Stomach (tissue), 9 donors: Measurements from ENCODE around the gene SH3GL1. TPM values are rescaled to one million over a fixed set of nuclear protein-coding genes. Genes with fewer than 3 reads are reported as not detected.

Experiments
- DNase-seq, 2 donors: peaks; one replicate each; pipeline versions ENCODE4 v3.0.0 to v3.0.0-alpha.2; 2013 to 2019
- H3K27ac ChIP-seq, 5 donors: fragments of 200-600 bp in 4 of 5; sonication (generic) in 4 of 5; one replicate each; pipeline ENCODE4 v1.5.1; 2013 to 2019; ENCODE audit warnings: mild to moderate bottlenecking in 1 of 5, moderate library complexity in 1 of 5
- H3K27me3 ChIP-seq, 3 donors: fragments of 200-600 bp; sonication (generic); one replicate each; pipeline ENCODE4 v1.5.1; 2017 to 2019; ENCODE audit warnings: mixed run types in 1 of 3
- H3K36me3 ChIP-seq, 4 donors: fragments of 200-600 bp; sonication (generic); 1 replicate in 3 of 4; 2 replicates in 1 of 4; pipeline ENCODE4 v1.5.1; 2016 to 2019
- H3K4me1 ChIP-seq, 4 donors: fragments of 200-600 bp; sonication (generic); one replicate each; pipeline ENCODE4 v1.5.1; 2016 to 2019
- H3K4me3 ChIP-seq, 4 donors: fragments of 200-600 bp; sonication (generic) in 3 of 4; one replicate each; pipeline ENCODE4 v1.5.1; 2016 to 2019; ENCODE audit warnings: mild to moderate bottlenecking in 1 of 4
- H3K9me3 ChIP-seq, 4 donors: fragments of 200-600 bp; sonication (generic); one replicate each; pipeline ENCODE4 v1.5.1; 2016 to 2019
- EP300 ChIP-seq: sonication (generic); formaldehyde crosslinking; IDR thresholded peaks from one replicate; pipeline ENCODE4 v1.6.1; 2017; ENCODE audit warnings: antibody characterized with exemption
- POLR2A ChIP-seq, 4 donors: fragments of 450-650 bp; IDR thresholded peaks; one replicate each; pipeline ENCODE4 v1.6.1; 2016; ENCODE audit warnings: antibody characterized with exemption in 4 of 4, control low read depth in 2 of 4, mild to moderate bottlenecking in 1 of 4, moderate library complexity in 1 of 4
- POLR2AphosphoS5 ChIP-seq, 3 donors: sonication (generic); formaldehyde crosslinking; IDR thresholded peaks; one replicate each; pipeline ENCODE4 v1.6.1; 2016; ENCODE audit warnings: antibody characterized with exemption in 3 of 3
- WGBS, 5 donors: extraction: QIAGEN DNeasy Blood & Tissue Kit in 3 of 5; methylation state at CpG; one replicate each; pipeline versions ENCODE4 v1.1.5 to v1.1.7; 2013 to 2018; 5-methylcytosine and 5-hydroxymethylcytosine counted together
- intact Hi-C: fragments of 100-400 bp; cut with DNase I; formaldehyde crosslinking; loops from one replicate; pipeline ENCODE4 v1.15.1; 2023; ENCODE audit warnings: low total_unique reads
- polyA plus RNA-seq, 3 donors: library from polyadenylated mRNA; stranded (reverse); fragments of 200-250 nt; gene quantifications; one replicate each; pipeline ENCODE4 v1.2.3, GENCODE V29; 2013
- small RNA-seq, 4 donors: library from RNA; depleted of rRNA; stranded (forward); fragments of <200 nt; gene quantifications; one replicate each; pipeline ENCODE3, GENCODE V24; 2016
- total RNA-seq, 5 donors: library from RNA; depleted of rRNA; stranded (reverse); fragments of >200 nt; gene quantifications; one replicate each; pipeline versions ENCODE4 v1.1.0 to v1.2.3, GENCODE V29; 2014 to 2016
- TF ChIP-seq, protein P1 (sequence below), 7 experiments: fragments of 450-650 bp in 4 of 7; fragments of 200-600 bp in 3 of 7; sonication (generic) in 3 of 7; IDR thresholded peaks; one replicate each; pipeline ENCODE4 v1.5.1; 2016 to 2019; ENCODE audit warnings: antibody characterized with exemption in 7 of 7, control low read depth in 2 of 7, mild to moderate bottlenecking in 1 of 7
- donor health status: healthy with polysubstance abuse.
- donor health status: Bipolar disorder and iron deficiency.
- donor health status: healthy.

The SH3GL1 gene
- total and polyA plus RNA-seq, 8 donors, result 14.8 to 111 (median 36.9) TPM

DNA sequence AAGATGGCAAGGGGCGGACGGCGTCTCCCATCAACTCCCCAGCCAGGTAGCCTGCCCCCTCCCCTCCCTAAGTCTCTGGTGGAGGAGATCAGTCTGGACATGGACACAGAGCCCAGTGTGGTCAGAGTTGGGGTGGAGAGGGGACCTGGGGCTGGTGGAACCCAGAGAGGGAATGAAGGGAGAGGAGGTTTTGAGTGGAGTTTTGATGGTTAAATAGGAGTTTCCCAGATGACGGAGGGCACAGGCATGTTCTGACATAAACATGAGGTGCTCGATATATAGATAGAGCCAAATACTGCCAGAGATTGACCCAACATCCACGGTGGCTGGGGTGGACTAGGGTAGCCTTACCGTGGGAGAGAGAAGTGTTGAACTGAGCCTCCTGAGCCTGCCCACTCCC, 81.9 kb downstream of the SH3GL1 start:
- TF ChIP-seq, protein P1, sequence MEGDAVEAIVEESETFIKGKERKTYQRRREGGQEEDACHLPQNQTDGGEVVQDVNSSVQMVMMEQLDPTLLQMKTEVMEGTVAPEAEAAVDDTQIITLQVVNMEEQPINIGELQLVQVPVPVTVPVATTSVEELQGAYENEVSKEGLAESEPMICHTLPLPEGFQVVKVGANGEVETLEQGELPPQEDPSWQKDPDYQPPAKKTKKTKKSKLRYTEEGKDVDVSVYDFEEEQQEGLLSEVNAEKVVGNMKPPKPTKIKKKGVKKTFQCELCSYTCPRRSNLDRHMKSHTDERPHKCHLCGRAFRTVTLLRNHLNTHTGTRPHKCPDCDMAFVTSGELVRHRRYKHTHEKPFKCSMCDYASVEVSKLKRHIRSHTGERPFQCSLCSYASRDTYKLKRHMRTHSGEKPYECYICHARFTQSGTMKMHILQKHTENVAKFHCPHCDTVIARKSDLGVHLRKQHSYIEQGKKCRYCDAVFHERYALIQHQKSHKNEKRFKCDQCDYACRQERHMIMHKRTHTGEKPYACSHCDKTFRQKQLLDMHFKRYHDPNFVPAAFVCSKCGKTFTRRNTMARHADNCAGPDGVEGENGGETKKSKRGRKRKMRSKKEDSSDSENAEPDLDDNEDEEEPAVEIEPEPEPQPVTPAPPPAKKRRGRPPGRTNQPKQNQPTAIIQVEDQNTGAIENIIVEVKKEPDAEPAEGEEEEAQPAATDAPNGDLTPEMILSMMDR (IDR thresholded peaks at IDR 0.05), result no peak
- no peak for TF ChIP-seq POLR2AphosphoS5 (IDR thresholded peaks at IDR 0.05)
- TF ChIP-seq POLR2A (IDR thresholded peaks at IDR 0.05), result no peak
- no peak for TF ChIP-seq EP300
- DNase-seq, result no peak
- intact Hi-C loops, result no loop called here
- Histone ChIP-seq H3K27me3 (peaks cover 0 to 8% (median 0%) of the 10 kb centered on the region in 3 donors), H3K4me3 (no peak overlapping the region), H3K36me3 (no peaks in the 10 kb centered on the region), H3K9me3 (peaks cover 0 to 11% (median 0%) of the 10 kb centered on the region in 4 donors), H3K4me1 (peaks cover 0 to 9% (median 0%) of the 10 kb centered on the region in 4 donors), H3K27ac (no peak overlapping the region)
- WGBS, 5 donors, result 94 to 99% (median 96%) methylated on average over 7 of the region's 7 CpGs

DNA sequence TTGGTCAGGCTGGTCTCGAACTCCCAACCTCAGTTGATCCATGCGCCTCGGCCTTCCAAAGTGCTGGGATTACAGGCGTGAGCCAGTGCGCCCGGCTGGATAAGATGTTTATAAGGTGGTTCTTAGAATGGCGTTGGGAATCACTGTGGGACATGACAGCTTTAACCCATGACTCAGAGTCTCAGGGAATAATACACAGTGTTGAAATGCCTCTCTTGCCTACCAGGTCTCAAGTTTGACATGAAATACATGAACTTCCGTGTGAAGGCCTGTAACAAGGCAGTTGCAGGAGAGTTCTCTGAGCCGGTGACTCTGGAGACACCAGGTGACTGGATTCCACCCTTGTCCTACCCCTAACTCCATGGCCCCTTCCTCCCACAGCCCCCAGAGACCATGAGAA, 83.4 kb downstream of the SH3GL1 start:
- intact Hi-C loops, result no loop called here
- H3K36me3 ChIP-seq, result no peaks in the 10 kb centered on the region
- peaks cover 0 to 6% (median 0%) of the 10 kb centered on the region in 4 donors for H3K9me3 ChIP-seq
- peaks cover 0 to 8% (median 0%) of the 10 kb centered on the region in 3 donors for H3K27me3 ChIP-seq
- H3K27ac ChIP-seq, result no peak overlapping the region
- no peak overlapping the region for H3K4me3 ChIP-seq
- H3K4me1 ChIP-seq, result peaks cover 0 to 9% (median 0%) of the 10 kb centered on the region in 4 donors
- DNase-seq, result no peak
- WGBS, 5 donors, result 81 to 91% (median 87%) methylated on average over 9 of the region's 9 CpGs
- TF ChIP-seq POLR2AphosphoS5 (IDR thresholded peaks at IDR 0.05) (no peak), EP300 (no peak), POLR2A (IDR thresholded peaks at IDR 0.05) (no peak)
- TF ChIP-seq, protein P1 (IDR thresholded peaks at IDR 0.05), result no peak

DNA sequence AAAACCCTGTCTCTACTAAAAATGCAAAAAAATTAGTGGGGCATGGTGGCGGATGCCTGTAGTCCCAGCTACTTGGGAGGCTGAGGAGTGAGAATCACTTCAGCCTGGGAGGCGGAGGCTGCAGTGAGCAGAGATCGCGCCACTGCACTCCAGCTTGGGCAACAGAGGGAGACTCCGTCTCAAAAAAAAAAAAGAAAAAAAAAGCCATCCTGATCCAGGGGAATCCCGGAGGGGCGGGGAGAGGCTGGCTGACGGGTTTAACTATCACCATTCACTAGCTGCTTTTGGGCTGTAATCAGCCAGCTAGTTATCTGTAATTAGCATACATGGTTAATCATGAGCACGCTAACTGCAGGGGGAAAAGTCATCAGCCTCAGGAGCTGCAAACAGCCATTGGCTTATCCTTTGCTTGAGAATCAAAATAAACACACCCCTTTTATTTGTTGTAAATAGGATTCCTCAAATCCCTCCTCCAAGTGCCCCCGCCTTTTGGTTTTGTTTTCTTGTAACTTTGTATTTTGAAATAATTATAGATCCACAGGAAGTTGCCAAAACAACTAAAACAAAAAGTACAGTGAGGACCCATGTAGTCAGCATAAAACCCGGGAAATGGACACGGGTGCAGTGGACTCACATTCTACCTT, 86.4 kb downstream of the SH3GL1 start:
- DNase-seq, result no peak
- no peak overlapping the region for H3K4me3 ChIP-seq
- 36 to 46% (median 40%) methylated on average over 12 of the region's 12 CpGs for WGBS, 5 donors
- no peaks in the 10 kb centered on the region for H3K36me3 ChIP-seq
- TF ChIP-seq EP300, result no peak
- TF ChIP-seq, protein P1 (IDR thresholded peaks at IDR 0.05), result no peak
- no peak for TF ChIP-seq POLR2AphosphoS5 (IDR thresholded peaks at IDR 0.05)
- no peak for TF ChIP-seq POLR2A (IDR thresholded peaks at IDR 0.05)
- peaks cover 0 to 8% (median 0%) of the 10 kb centered on the region in 3 donors for H3K27me3 ChIP-seq
- H3K27ac ChIP-seq, result no peak overlapping the region
- peaks cover 0 to 9% (median 0%) of the 10 kb centered on the region in 4 donors for H3K4me1 ChIP-seq
- intact Hi-C loops, result no loop called here
- H3K9me3 ChIP-seq, result no peaks in the 10 kb centered on the region

Small RNAs within 50 kb of the gene (small RNA-seq; reads per million reads assigned to genes)
- 0 reads per million in 4 donors for gene MIR4746

Other genes with a start within 250 kb of the SH3GL1 start
- 1 to 10 TPM in 2 of 5 donors, not detected in 3; 1.1 to 7.0 TPM for gene CREB3L3, start 246.9 kb downstream of the SH3GL1 start, total RNA-seq
- under 1 TPM; 0.03 to 0.61 (median 0.12) TPM for gene CREB3L3, start 246.9 kb downstream of the SH3GL1 start, polyA plus RNA-seq
- gene SIRT6, start 218.0 kb downstream of the SH3GL1 start, total RNA-seq, result 100 to 1,000 TPM in 2 of 5 donors, 10 to 100 TPM in 3; 14.0 to 160 (median 28.0) TPM
- gene SIRT6, start 218.0 kb downstream of the SH3GL1 start, polyA plus RNA-seq, result 10 to 100 TPM; 17.7 to 23.9 (median 19.5) TPM
- 1 to 10 TPM in 3 of 5 donors, under 1 TPM in 1, not detected in 1; 0.29 to 6.1 (median 3.8) TPM for gene ANKRD24, start 217.9 kb downstream of the SH3GL1 start, total RNA-seq
- gene ANKRD24, start 217.9 kb downstream of the SH3GL1 start, polyA plus RNA-seq, result 1 to 10 TPM; 1.6 to 2.3 (median 1.8) TPM
- under 1 TPM in 1 of 5 donors, not detected in 4; 0.55 TPM for gene EBI3, start 171.0 kb downstream of the SH3GL1 start, total RNA-seq
- gene EBI3, start 171.0 kb downstream of the SH3GL1 start, polyA plus RNA-seq, result 1 to 10 TPM; 2.0 to 2.7 (median 2.7) TPM
- 10 to 100 TPM in 3 of 5 donors, 1 to 10 TPM in 2; 3.5 to 48.4 (median 13.0) TPM for gene YJU2, start 153.5 kb downstream of the SH3GL1 start, total RNA-seq
- 10 to 100 TPM; 26.0 to 34.7 (median 30.4) TPM for gene YJU2, start 153.5 kb downstream of the SH3GL1 start, polyA plus RNA-seq
- 1 to 10 TPM in 1 of 5 donors, not detected in 4; 7.0 TPM for gene SHD, start 121.3 kb downstream of the SH3GL1 start, total RNA-seq
- not detected for gene SHD, start 121.3 kb downstream of the SH3GL1 start, polyA plus RNA-seq
- gene TMIGD2, start 98.2 kb downstream of the SH3GL1 start, total RNA-seq, result 1 to 10 TPM in 1 of 5 donors, not detected in 4; 1.1 TPM
- gene TMIGD2, start 98.2 kb downstream of the SH3GL1 start, polyA plus RNA-seq, result under 1 TPM in 1 of 3 donors, not detected in 2; 0.55 TPM
- 10 to 100 TPM in 1 of 5 donors, 1 to 10 TPM in 2, not detected in 2; 1.1 to 12.5 (median 2.3) TPM for gene FSD1, start 95.9 kb downstream of the SH3GL1 start, total RNA-seq
- gene FSD1, start 95.9 kb downstream of the SH3GL1 start, polyA plus RNA-seq, result 1 to 10 TPM in 1 of 3 donors, under 1 TPM in 1, not detected in 1; 0.31 to 1.3 TPM
- gene STAP2, start 61.7 kb downstream of the SH3GL1 start, total RNA-seq, result 100 to 1,000 TPM in 1 of 5 donors, 10 to 100 TPM in 3, not detected in 1; 20.7 to 250 (median 35.1) TPM
- 10 to 100 TPM; 32.7 to 70.8 (median 52.4) TPM for gene STAP2, start 61.7 kb downstream of the SH3GL1 start, polyA plus RNA-seq
- gene MPND, start 57.0 kb downstream of the SH3GL1 start, total RNA-seq, result 10 to 100 TPM in 2 of 5 donors, 1 to 10 TPM in 3; 2.2 to 24.5 (median 8.3) TPM
- 10 to 100 TPM; 20.4 to 25.0 (median 22.0) TPM for gene MPND, start 57.0 kb downstream of the SH3GL1 start, polyA plus RNA-seq
- gene CHAF1A, start 2.1 kb upstream of the SH3GL1 start, total RNA-seq, result 100 to 1,000 TPM in 1 of 5 donors, 10 to 100 TPM in 1, 1 to 10 TPM in 3; 1.8 to 100 (median 9.8) TPM
- gene CHAF1A, start 2.1 kb upstream of the SH3GL1 start, polyA plus RNA-seq, result 1 to 10 TPM; 5.4 to 7.2 (median 5.8) TPM
- gene UBXN6, start 57.2 kb upstream of the SH3GL1 start, total RNA-seq, result 100 to 1,000 TPM in 1 of 5 donors, 10 to 100 TPM in 4; 19.3 to 208 (median 73.7) TPM
- gene UBXN6, start 57.2 kb upstream of the SH3GL1 start, polyA plus RNA-seq, result 100 to 1,000 TPM; 112 to 148 (median 138) TPM
- gene HDGFL2, start 71.8 kb upstream of the SH3GL1 start, total RNA-seq, result 10 to 100 TPM; 26.8 to 85.2 (median 33.9) TPM
- 100 to 1,000 TPM in 1 of 3 donors, 10 to 100 TPM in 2; 25.5 to 127 (median 55.5) TPM for gene HDGFL2, start 71.8 kb upstream of the SH3GL1 start, polyA plus RNA-seq
- gene PLIN4, start 117.9 kb upstream of the SH3GL1 start, total RNA-seq, result 10 to 100 TPM in 3 of 5 donors, 1 to 10 TPM in 2; 9.0 to 64.7 (median 24.9) TPM
- gene PLIN4, start 117.9 kb upstream of the SH3GL1 start, polyA plus RNA-seq, result 10 to 100 TPM in 1 of 3 donors, 1 to 10 TPM in 2; 3.5 to 13.2 (median 6.8) TPM
- 100 to 1,000 TPM in 1 of 5 donors, 10 to 100 TPM in 2, 1 to 10 TPM in 2; 1.4 to 114 (median 37.8) TPM for gene PLIN5, start 134.7 kb upstream of the SH3GL1 start, total RNA-seq
- 10 to 100 TPM; 23.8 to 37.9 (median 25.3) TPM for gene PLIN5, start 134.7 kb upstream of the SH3GL1 start, polyA plus RNA-seq
- 10 to 100 TPM in 1 of 5 donors, 1 to 10 TPM in 3, not detected in 1; 4.2 to 17.2 (median 7.3) TPM for gene LRG1, start 139.5 kb upstream of the SH3GL1 start, total RNA-seq
- 10 to 100 TPM in 2 of 3 donors, 1 to 10 TPM in 1; 2.1 to 23.3 (median 16.1) TPM for gene LRG1, start 139.5 kb upstream of the SH3GL1 start, polyA plus RNA-seq
- gene SEMA6B, start 159.1 kb upstream of the SH3GL1 start, total RNA-seq, result 1 to 10 TPM in 4 of 5 donors, not detected in 1; 1.2 to 6.7 (median 2.1) TPM
- gene SEMA6B, start 159.1 kb upstream of the SH3GL1 start, polyA plus RNA-seq, result 1 to 10 TPM; 1.7 to 2.1 (median 1.9) TPM
- 10 to 100 TPM in 2 of 5 donors, 1 to 10 TPM in 3; 7.0 to 43.4 (median 9.5) TPM for gene TNFAIP8L1, start 239.0 kb upstream of the SH3GL1 start, total RNA-seq
- 1 to 10 TPM; 5.3 to 5.5 (median 5.4) TPM for gene TNFAIP8L1, start 239.0 kb upstream of the SH3GL1 start, polyA plus RNA-seq